GM23338 (cell line): Measurements from ENCODE around the gene ABCA4.

ENCODE experiments used
- CREB1 ChIP-seq: fragments of 250-450 bp; sonication (Bioruptor Pico); IDR thresholded peaks from 2 replicates; pipeline ENCODE4 v1.5.0; 2020; ENCODE audit warnings: low read depth, mild to moderate bottlenecking, moderate library complexity
- CTCF ChIP-seq, 2 experiments: fragments of 200-600 bp in 1 of 2; sonication (generic) in 1 of 2; conservative IDR thresholded peaks; 2 replicates each; pipeline versions ENCODE4 v1.5.1 to v1.6.1; 2016 to 2017; ENCODE audit warnings: antibody characterized with exemption in 2 of 2, low read depth in 2 of 2, mild to moderate bottlenecking in 2 of 2, moderate library complexity in 1 of 2
- ETS1 ChIP-seq: IDR thresholded peaks from 2 replicates; pipeline ENCODE4 v1.6.1; 2016; ENCODE audit warnings: antibody characterized with exemption
- EZH2 ChIP-seq: fragments of 200-600 bp; sonication (generic); IDR thresholded peaks from one replicate; pipeline ENCODE4 v1.8.0; 2017; ENCODE audit warnings: antibody characterized with exemption, mild to moderate bottlenecking, low read depth; ENCODE audit not compliant: unreplicated experiment
- EZH2phosphoT487 ChIP-seq: fragments of 200-600 bp; sonication (generic); IDR thresholded peaks from one replicate; pipeline ENCODE4 v1.8.1; 2018; ENCODE audit warnings: antibody characterized with exemption; ENCODE audit not compliant: unreplicated experiment
- JUNB ChIP-seq: IDR thresholded peaks from one replicate; pipeline ENCODE4 v1.6.1; 2016; ENCODE audit warnings: antibody characterized with exemption; ENCODE audit not compliant: unreplicated experiment
- NANOG ChIP-seq: IDR thresholded peaks from 2 replicates; pipeline ENCODE4 v1.6.1; 2016; ENCODE audit warnings: antibody characterized with exemption, borderline replicate concordance
- POLR2AphosphoS5 ChIP-seq: IDR thresholded peaks from 2 replicates; pipeline ENCODE4 v1.6.1; 2016; ENCODE audit warnings: antibody characterized with exemption, low read depth
- REST ChIP-seq: IDR thresholded peaks from one replicate; pipeline ENCODE4 v1.6.1; 2018; ENCODE audit warnings: antibody characterized with exemption; ENCODE audit not compliant: unreplicated experiment
- STAT1 ChIP-seq: IDR thresholded peaks from one replicate; pipeline ENCODE4 v1.6.1; 2016; ENCODE audit warnings: antibody characterized with exemption; ENCODE audit not compliant: unreplicated experiment
- ZNF114 ChIP-seq: fragments of 250-450 bp; sonication (Bioruptor Pico); IDR thresholded peaks from 2 replicates; pipeline ENCODE4 v1.5.0; 2020; ENCODE audit warnings: mild to moderate bottlenecking, moderate library complexity
- ZNF331 ChIP-seq: fragments of 250-450 bp; sonication (Bioruptor Pico); IDR thresholded peaks from 2 replicates; pipeline ENCODE4 v1.5.0; 2020; ENCODE audit warnings: low read depth, mild to moderate bottlenecking, moderate library complexity
- ZNF462 ChIP-seq: fragments of 250-450 bp; sonication (Bioruptor Pico); IDR thresholded peaks from 2 replicates; pipeline ENCODE4 v1.5.0; 2020; ENCODE audit warnings: mild to moderate bottlenecking, moderate library complexity

GRCh38 chr1:94169126-94169525 lies 48.2 kb upstream of the ABCA4 start:
- no peak for TF ChIP-seq EZH2
- no peak for TF ChIP-seq POLR2AphosphoS5
- TF ChIP-seq CTCF (conservative IDR thresholded peaks at IDR 0.05; ENCODE audit: low read depth in 2 of 2): no peak
- TF ChIP-seq JUNB: no peak
- TF ChIP-seq EZH2phosphoT487: no peak
- no peak for TF ChIP-seq REST
- TF ChIP-seq CREB1 (CRISPR knock-in tag): no peak
- no peak for TF ChIP-seq ZNF462 (CRISPR knock-in tag)
- TF ChIP-seq NANOG: no peak
- TF ChIP-seq ETS1: no peak
- TF ChIP-seq ZNF114 (CRISPR knock-in tag): no peak
- TF ChIP-seq ZNF331 (CRISPR knock-in tag): no peak
- no peak for TF ChIP-seq STAT1
